Left lung (tissue), 10 donors: ENCODE measurements around the gene NCK2. TPM values are rescaled to one million over a fixed set of nuclear protein-coding genes. Genes with fewer than 3 reads are reported as not detected.

Experiments used
- ATAC-seq: fragments of 200-7000 bp; cut with Tn5 transposase; one replicate; pipeline ENCODE4 v1.9.1; 2020; ENCODE audit warnings: moderate library complexity
- DNase-seq, 4 donors: peaks; one replicate each; pipeline ENCODE4 v3.0.0-alpha.2; 2013 to 2020
- H3K27ac ChIP-seq, 2 donors: fragments of 200-600 bp; sonication (generic) in 1 of 2; one replicate each; pipeline versions ENCODE4 v1.5.0 to v1.8.0; 2020 to 2021
- H3K27me3 ChIP-seq, 2 donors: fragments of 200-600 bp; sonication (generic) in 1 of 2; one replicate each; pipeline versions ENCODE4 v1.5.0 to v1.8.0; 2020 to 2021
- H3K36me3 ChIP-seq, 2 donors: fragments of 200-600 bp; sonication (generic) in 1 of 2; one replicate each; pipeline versions ENCODE4 v1.5.0 to v1.8.0; 2020 to 2021
- H3K4me1 ChIP-seq, 2 donors: fragments of 200-600 bp; one replicate each; pipeline ENCODE4 v1.8.0; 2021
- H3K4me3 ChIP-seq, 2 donors: fragments of 200-600 bp; sonication (generic) in 1 of 2; one replicate each; pipeline versions ENCODE4 v1.5.0 to v1.8.0; 2020 to 2021; ENCODE audit warnings: mild to moderate bottlenecking in 1 of 2
- H3K9me3 ChIP-seq, 2 donors: fragments of 200-600 bp; sonication (generic) in 1 of 2; one replicate each; pipeline versions ENCODE4 v1.5.0 to v1.8.0; 2020 to 2021
- intact Hi-C, 2 donors: fragments of 100-400 bp; cut with DNase I; formaldehyde crosslinking; loops; one replicate each; pipeline versions ENCODE4 v1.11.2 to v1.14.2; 2022
- polyA plus RNA-seq, 6 donors: library from polyadenylated mRNA; unstranded; fragments of 120-200 nt; gene quantifications; one replicate each; pipeline ENCODE4 v1.2.1, GENCODE V29; 2013; ENCODE audit not compliant: insufficient read length in 6 of 6
- total RNA-seq, 2 donors: library from RNA; stranded (reverse); fragmentation: NEBNext Ultra II Directional; extraction: Animal tissue kit (Norgen Biotek cat#: 25700); gene quantifications; one replicate each; pipeline ENCODE4 v1.2.1, GENCODE V29; 2021
- TF ChIP-seq, protein P1 (sequence below), 2 donors: fragments of 200-600 bp; sonication (generic) in 1 of 2; IDR thresholded peaks; one replicate each; pipeline versions ENCODE4 v1.5.0 to v1.8.0; 2021; ENCODE audit warnings: antibody characterized with exemption in 2 of 2
- donor health status: DM: no; HTN: yes; CAD: no.
- donor health status: DM: no; HTN: no; CAD: no.

NCK2 gene
- total and polyA plus RNA-seq, 8 donors: 37.6 to 88.5 (median 71.7) TPM

GRCh38 chr2:105749583-105750400 lies 5.1 kb downstream of the NCK2 start:
- ATAC-seq (no peak), DNase-seq (no peak)
- H3K27ac ChIP-seq: no peak overlapping the region
- H3K9me3 ChIP-seq: no peaks in the 10 kb centered on the region
- H3K27me3 ChIP-seq: no peaks in the 10 kb centered on the region
- intact Hi-C loops: no loop called here
- H3K4me3 ChIP-seq: no peak overlapping the region
- H3K4me1 ChIP-seq: peaks cover 23 to 47% of the 10 kb centered on the region in 2 donors
- no peaks in the 10 kb centered on the region for H3K36me3 ChIP-seq
- TF ChIP-seq, protein P1, sequence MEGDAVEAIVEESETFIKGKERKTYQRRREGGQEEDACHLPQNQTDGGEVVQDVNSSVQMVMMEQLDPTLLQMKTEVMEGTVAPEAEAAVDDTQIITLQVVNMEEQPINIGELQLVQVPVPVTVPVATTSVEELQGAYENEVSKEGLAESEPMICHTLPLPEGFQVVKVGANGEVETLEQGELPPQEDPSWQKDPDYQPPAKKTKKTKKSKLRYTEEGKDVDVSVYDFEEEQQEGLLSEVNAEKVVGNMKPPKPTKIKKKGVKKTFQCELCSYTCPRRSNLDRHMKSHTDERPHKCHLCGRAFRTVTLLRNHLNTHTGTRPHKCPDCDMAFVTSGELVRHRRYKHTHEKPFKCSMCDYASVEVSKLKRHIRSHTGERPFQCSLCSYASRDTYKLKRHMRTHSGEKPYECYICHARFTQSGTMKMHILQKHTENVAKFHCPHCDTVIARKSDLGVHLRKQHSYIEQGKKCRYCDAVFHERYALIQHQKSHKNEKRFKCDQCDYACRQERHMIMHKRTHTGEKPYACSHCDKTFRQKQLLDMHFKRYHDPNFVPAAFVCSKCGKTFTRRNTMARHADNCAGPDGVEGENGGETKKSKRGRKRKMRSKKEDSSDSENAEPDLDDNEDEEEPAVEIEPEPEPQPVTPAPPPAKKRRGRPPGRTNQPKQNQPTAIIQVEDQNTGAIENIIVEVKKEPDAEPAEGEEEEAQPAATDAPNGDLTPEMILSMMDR (IDR thresholded peaks at IDR 0.05): no peak

DNA sequence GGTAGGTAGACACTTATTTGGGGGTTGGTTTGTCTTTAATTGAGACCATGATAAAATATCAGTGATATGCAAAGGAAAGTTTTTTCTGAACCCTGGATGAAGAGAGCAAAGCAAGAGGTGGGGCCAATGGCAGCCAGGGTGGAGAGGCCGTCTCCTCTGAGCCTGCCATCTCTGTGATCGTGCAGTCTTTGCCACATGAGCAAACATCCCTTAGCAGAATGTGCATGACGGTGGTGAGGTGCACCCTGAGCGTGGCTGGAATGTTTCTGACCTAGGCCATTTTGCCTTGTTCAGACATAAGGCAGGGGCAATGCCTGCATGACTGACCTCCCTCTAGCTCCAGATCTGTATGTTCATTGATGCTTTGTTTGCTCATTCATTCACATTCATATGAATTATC lies 6.0 kb downstream of the NCK2 start:
- ATAC-seq (no peak), DNase-seq (no peak)
- H3K9me3 ChIP-seq: no peaks in the 10 kb centered on the region
- no peaks in the 10 kb centered on the region for H3K27me3 ChIP-seq
- H3K36me3 ChIP-seq: no peaks in the 10 kb centered on the region
- H3K4me3 ChIP-seq: no peak overlapping the region
- intact Hi-C loops: no loop called here
- no peak overlapping the region for H3K27ac ChIP-seq
- TF ChIP-seq, protein P1 (IDR thresholded peaks at IDR 0.05): no peak
- peaks cover 23 to 56% of the 10 kb centered on the region in 2 donors for H3K4me1 ChIP-seq

DNA sequence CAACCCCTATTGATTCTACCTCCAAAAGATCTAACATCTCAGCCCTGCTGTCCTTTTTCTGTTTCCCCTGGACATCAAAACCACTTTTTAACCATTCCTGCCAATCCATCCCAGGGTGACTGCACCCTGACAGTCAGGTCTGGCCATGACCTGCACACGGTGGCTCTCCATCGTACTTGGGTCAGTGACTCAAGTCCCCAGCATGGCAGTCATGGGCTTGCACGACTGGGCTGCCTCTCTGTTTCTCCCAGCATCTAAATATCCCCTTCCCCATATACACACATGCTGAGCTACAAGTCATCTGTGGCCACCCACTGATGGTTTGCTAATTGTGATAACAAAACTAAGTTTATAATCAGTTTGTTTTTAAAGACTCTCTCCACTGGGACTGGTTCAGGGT lies 6.6 kb downstream of the NCK2 start:
- no peaks in the 10 kb centered on the region for H3K27me3 ChIP-seq
- no peak for ATAC-seq

DNA sequence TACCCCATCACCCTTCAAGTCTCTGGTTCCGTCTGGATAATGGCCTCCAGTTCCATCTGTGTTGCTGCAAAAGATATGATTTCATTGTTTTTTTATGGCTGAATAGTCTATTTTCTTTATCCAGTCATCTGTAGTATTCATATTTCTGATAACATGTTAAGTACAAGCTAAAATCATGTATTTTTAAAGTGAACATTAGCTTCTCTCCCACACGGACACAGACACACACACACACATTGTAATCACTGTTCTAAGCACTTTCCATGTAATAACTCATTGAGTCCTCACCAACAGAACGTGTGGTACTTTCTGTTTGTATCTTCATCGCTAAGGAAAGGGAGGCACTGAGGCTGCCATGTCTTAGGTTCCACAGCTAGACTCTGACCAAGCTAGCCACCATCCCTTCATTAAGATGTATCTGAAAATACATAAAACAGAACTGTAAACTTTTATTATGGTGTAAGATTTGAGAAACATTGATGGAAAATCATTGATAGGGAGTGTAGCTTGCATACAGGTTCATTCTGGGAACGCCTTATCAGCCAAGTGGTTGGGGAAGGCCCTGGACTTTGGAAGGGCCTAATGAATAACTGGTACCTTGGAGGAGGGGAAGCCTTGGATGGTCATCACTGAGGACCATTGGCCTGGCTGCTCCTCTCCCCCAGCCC lies 8.1 kb downstream of the NCK2 start:
- no peaks in the 10 kb centered on the region for H3K36me3 ChIP-seq
- ATAC-seq: no peak
- H3K27me3 ChIP-seq: no peaks in the 10 kb centered on the region
- H3K9me3 ChIP-seq: no peaks in the 10 kb centered on the region
- H3K27ac ChIP-seq: no peak overlapping the region
- DNase-seq: no peak
- H3K4me1 ChIP-seq: peaks cover 11 to 46% of the 10 kb centered on the region in 2 donors
- TF ChIP-seq, protein P1 (IDR thresholded peaks at IDR 0.05): no peak
- no peak overlapping the region for H3K4me3 ChIP-seq
- intact Hi-C loops: no loop called here

More for the DNA sequence above, 6.6 kb downstream of the NCK2 start:
- H3K4me3 ChIP-seq: no peak overlapping the region
- H3K4me1 ChIP-seq: peaks cover 23 to 56% of the 10 kb centered on the region in 2 donors
- DNase-seq: no peak
- TF ChIP-seq, protein P1 (IDR thresholded peaks at IDR 0.05): no peak
- H3K27ac ChIP-seq: no peak overlapping the region
- H3K9me3 ChIP-seq: no peaks in the 10 kb centered on the region
- no peaks in the 10 kb centered on the region for H3K36me3 ChIP-seq
- intact Hi-C loops: no loop called here

DNA sequence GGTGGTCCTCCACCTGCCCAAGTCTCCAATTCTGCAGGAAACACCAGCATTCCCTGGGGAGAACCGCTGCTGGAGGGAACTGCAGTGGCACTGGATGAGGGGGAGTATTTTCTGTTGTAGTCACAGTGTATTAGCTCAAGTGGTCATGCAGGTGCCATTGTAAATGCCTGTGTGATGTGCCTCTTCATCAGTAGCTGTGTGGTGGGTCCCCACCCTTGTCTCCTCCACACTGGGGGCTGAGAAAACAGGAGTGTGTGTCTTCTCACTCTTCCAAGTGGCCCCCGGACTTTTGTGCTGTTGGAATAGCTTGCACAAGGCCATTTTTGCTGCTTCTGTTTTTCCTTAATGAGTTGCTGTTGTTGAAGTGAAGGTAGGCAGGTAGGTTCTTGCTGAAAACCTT lies 8.7 kb downstream of the NCK2 start:
- ATAC-seq (no peak), DNase-seq (no peak)
- Histone ChIP-seq H3K27ac (no peak overlapping the region), H3K9me3 (no peaks in the 10 kb centered on the region), H3K4me1 (peaks cover 11 to 44% of the 10 kb centered on the region in 2 donors), H3K36me3 (no peaks in the 10 kb centered on the region), H3K4me3 (no peak overlapping the region), H3K27me3 (no peaks in the 10 kb centered on the region)
- intact Hi-C loops: no loop called here
- TF ChIP-seq, protein P1 (IDR thresholded peaks at IDR 0.05): no peak
